ENCODE results near the gene NDUFAF3. TPM values are rescaled to one million over a fixed set of nuclear protein-coding genes. Genes with fewer than 3 reads are reported as not detected.

The NDUFAF3 gene
- total RNA-seq, 1 donor from 2014 or later, result 75.4 TPM

DNA sequence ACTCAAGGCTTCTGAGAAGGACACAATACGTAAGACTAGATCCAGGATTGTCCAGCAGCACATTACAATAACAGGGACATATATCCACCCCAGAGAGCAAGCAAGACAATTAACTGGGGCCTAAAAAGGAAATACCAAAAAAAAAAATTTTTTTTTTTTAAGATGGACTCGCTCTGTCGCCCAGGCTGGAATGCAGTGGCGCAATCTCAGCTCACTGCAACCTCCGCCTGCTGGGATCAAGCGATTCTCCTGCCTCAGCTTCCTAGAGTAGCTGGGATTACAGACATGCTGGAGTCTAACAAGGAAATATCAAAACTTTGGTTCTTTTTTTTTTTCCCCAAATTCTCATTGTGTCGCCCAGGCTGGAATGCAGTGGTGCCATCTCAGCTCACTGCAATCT, 36.1 kb downstream of the NDUFAF3 start:
- DNase-seq (ENCODE audit: low read depth) (no peak), FAIRE-seq (no peak)
- H3K4me1 Mint-ChIP-seq (ENCODE audit: low read depth, unreplicated experiment), result no peaks in the 10 kb centered on the region
- Histone ChIP-seq H3K27me3 (ENCODE audit: insufficient read depth, low read length) (no peaks in the 10 kb centered on the region), H3K36me3 (ENCODE audit: insufficient read depth, low read length) (peaks cover 30% of the 10 kb centered on the region), H3K9ac (ENCODE audit: low read length) (no peak overlapping the region), H2AFZ (ENCODE audit: low read depth, low read length) (no peak overlapping the region), H3K9me3 (ENCODE audit: insufficient read depth, low read depth, low read length) (no peaks in the 10 kb centered on the region), H3K4me2 (ENCODE audit: low read length) (no peak overlapping the region), H3K79me2 (ENCODE audit: insufficient read depth, low read length) (peaks cover 47% of the 10 kb centered on the region), H3K27ac (ENCODE audit: low read depth, low read length) (no peak overlapping the region), H3K4me1 (ENCODE audit: insufficient read depth, low read length) (no peaks in the 10 kb centered on the region), H4K20me1 (ENCODE audit: insufficient read depth, low read length) (peaks cover 50% of the 10 kb centered on the region), H3K4me3 (ENCODE audit: insufficient read depth, low read depth, low read length) (no peak overlapping the region)
- TF ChIP-seq EZH2 (IDR thresholded peaks at IDR 0.05; ENCODE audit: insufficient read depth, low read length), result no peak
- TF ChIP-seq, protein P1, sequence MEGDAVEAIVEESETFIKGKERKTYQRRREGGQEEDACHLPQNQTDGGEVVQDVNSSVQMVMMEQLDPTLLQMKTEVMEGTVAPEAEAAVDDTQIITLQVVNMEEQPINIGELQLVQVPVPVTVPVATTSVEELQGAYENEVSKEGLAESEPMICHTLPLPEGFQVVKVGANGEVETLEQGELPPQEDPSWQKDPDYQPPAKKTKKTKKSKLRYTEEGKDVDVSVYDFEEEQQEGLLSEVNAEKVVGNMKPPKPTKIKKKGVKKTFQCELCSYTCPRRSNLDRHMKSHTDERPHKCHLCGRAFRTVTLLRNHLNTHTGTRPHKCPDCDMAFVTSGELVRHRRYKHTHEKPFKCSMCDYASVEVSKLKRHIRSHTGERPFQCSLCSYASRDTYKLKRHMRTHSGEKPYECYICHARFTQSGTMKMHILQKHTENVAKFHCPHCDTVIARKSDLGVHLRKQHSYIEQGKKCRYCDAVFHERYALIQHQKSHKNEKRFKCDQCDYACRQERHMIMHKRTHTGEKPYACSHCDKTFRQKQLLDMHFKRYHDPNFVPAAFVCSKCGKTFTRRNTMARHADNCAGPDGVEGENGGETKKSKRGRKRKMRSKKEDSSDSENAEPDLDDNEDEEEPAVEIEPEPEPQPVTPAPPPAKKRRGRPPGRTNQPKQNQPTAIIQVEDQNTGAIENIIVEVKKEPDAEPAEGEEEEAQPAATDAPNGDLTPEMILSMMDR (IDR thresholded peaks at IDR 0.05; ENCODE audit: insufficient read depth, low read depth, low read length), result no peak
- H3K27me3 Mint-ChIP-seq (ENCODE audit: low read depth, unreplicated experiment), result no peaks in the 10 kb centered on the region
- H3K9me3 Mint-ChIP-seq (ENCODE audit: unreplicated experiment), result no peaks in the 10 kb centered on the region
- peak overlapping the region; percentile 23 for H3K27ac Mint-ChIP-seq (ENCODE audit: unreplicated experiment)
- H3K4me3 Mint-ChIP-seq (ENCODE audit: unreplicated experiment), result no peak overlapping the region
- peaks cover 19% of the 10 kb centered on the region for H3K36me3 Mint-ChIP-seq (ENCODE audit: low read depth, unreplicated experiment)

Small RNA genes lying within 50 kb of the gene (microRNA-seq; reads per million reads assigned to microRNA genes)
- 16,130 reads per million, percentile 97 among the genes with 10 or more reads in this experiment for gene MIR191
- 9,242 reads per million, percentile 94 among the genes with 10 or more reads in this experiment for gene MIR425

Other genes starting within 250 kb of the NDUFAF3 start
- gene PRKAR2A, start 174.2 kb upstream of the NDUFAF3 start, total RNA-seq, result 52.5 and 55.5 TPM in 2 replicates
- gene SLC25A20, start 123.2 kb upstream of the NDUFAF3 start, total RNA-seq, result 25.0 and 27.3 TPM in 2 replicates
- gene ARIH2, start 103.3 kb upstream of the NDUFAF3 start, total RNA-seq, result 93.6 and 94.6 TPM in 2 replicates
- 25.0 and 28.1 TPM in 2 replicates for gene P4HTM, start 31.9 kb upstream of the NDUFAF3 start, total RNA-seq
- 107 and 130 TPM in 2 replicates for gene WDR6, start 14.7 kb upstream of the NDUFAF3 start, total RNA-seq
- gene DALRD3, start 3.5 kb upstream of the NDUFAF3 start, total RNA-seq, result 18.5 and 25.1 TPM in 2 replicates
- 111 and 119 TPM in 2 replicates for gene IMPDH2, start 7.3 kb downstream of the NDUFAF3 start, total RNA-seq
- 109 and 119 TPM in 2 replicates for gene QRICH1, start 72.0 kb downstream of the NDUFAF3 start, total RNA-seq
- gene QARS1, start 82.6 kb downstream of the NDUFAF3 start, total RNA-seq, result 189 and 231 TPM in 2 replicates
- gene USP19, start 98.7 kb downstream of the NDUFAF3 start, total RNA-seq, result 28.7 and 31.7 TPM in 2 replicates
- 344 and 391 TPM in 2 replicates for gene LAMB2, start 110.9 kb downstream of the NDUFAF3 start, total RNA-seq
- 18.5 and 20.5 TPM in 2 replicates for gene CCDC71, start 144.2 kb downstream of the NDUFAF3 start, total RNA-seq
- 30.2 and 31.6 TPM in 2 replicates for gene KLHDC8B, start 149.5 kb downstream of the NDUFAF3 start, total RNA-seq